Bronchial epithelial cell (primary cell): ENCODE data around the gene GPR25. TPM values are rescaled to one million over a fixed set of nuclear protein-coding genes. Genes with fewer than 3 reads are reported as not detected.
A peak's percentile ranks its signal among the peaks of the same experiment; 100 is the strongest.

Source experiments
- DNase-seq: peaks from one replicate; pipeline ENCODE4 v3.0.0-alpha.2; 2010; ENCODE audit warnings: low read depth
- FAIRE-seq: peaks from 2 replicates; lab custom pipeline; 2011; peaks lifted over from hg19 to GRCh38; lab: Jason Lieb, UNC
- H3K27me3 ChIP-seq: 2 replicates; pipeline ENCODE4 v1.5.1; 2011; ENCODE audit warnings: low read length; ENCODE audit not compliant: control insufficient read depth, insufficient read depth
- H3K36me3 ChIP-seq: 2 replicates; pipeline ENCODE4 v1.5.1; 2011; ENCODE audit warnings: low read length; ENCODE audit not compliant: control insufficient read depth, insufficient read depth
- H3K4me3 ChIP-seq: 2 replicates; pipeline ENCODE4 v1.5.1; 2011; ENCODE audit warnings: mild to moderate bottlenecking, low read depth, low read length, control low read depth
- CTCF ChIP-seq: IDR thresholded peaks from 2 replicates; pipeline ENCODE4 v1.5.1; 2011; ENCODE audit warnings: mild to moderate bottlenecking, moderate library complexity, low read length, control low read depth, inconsistent platforms; ENCODE audit not compliant: insufficient read depth, severe bottlenecking
- total RNA-seq: library from RNA; depleted of rRNA; stranded (reverse); fragments of >200 nt; gene quantifications from 2 replicates; pipeline ENCODE4 v1.2.1, GENCODE V29; 2014

The GPR25 gene
- total RNA-seq, 1 donor from 2014 or later: not detected

- TF ChIP-seq CTCF: no peak
- FAIRE-seq: no peak
- H3K36me3 ChIP-seq: peaks cover 49% of the 10 kb centered on the region
These were observed 32.0 kb downstream of the GPR25 start for GRCh38 chr1:200904772-200905171.

GRCh38 chr1:200905411-200906052 lies 32.8 kb downstream of the GPR25 start:
- peak; percentile 23 for FAIRE-seq
- DNase-seq: peak; percentile 95
- H3K36me3 ChIP-seq: peaks cover 44% of the 10 kb centered on the region
- H3K4me3 ChIP-seq: no peak overlapping the region
- no peaks in the 10 kb centered on the region for H3K27me3 ChIP-seq
- no peak for TF ChIP-seq CTCF

More at GRCh38 chr1:200904772-200905171, 32.0 kb downstream of the GPR25 start:
- Histone ChIP-seq H3K4me3 (no peak overlapping the region), H3K27me3 (no peaks in the 10 kb centered on the region)
- DNase-seq: no peak

GRCh38 chr1:200906491-200906890 lies 33.7 kb downstream of the GPR25 start:
- Histone ChIP-seq H3K36me3 (peaks cover 37% of the 10 kb centered on the region), H3K4me3 (no peak overlapping the region), H3K27me3 (no peaks in the 10 kb centered on the region)
- TF ChIP-seq CTCF: no peak
- no peak for FAIRE-seq
- DNase-seq: no peak

GRCh38 chr1:200907611-200908097 lies 34.9 kb downstream of the GPR25 start:
- peak; percentile 83 for FAIRE-seq
- peak; percentile 84 for DNase-seq
- no peak overlapping the region for H3K4me3 ChIP-seq
- TF ChIP-seq CTCF: peak; percentile 4
- no peaks in the 10 kb centered on the region for H3K27me3 ChIP-seq
- H3K36me3 ChIP-seq: peaks cover 30% of the 10 kb centered on the region

GRCh38 chr1:200908191-200908868 lies 35.5 kb downstream of the GPR25 start:
- FAIRE-seq (no peak), DNase-seq (no peak)
- Histone ChIP-seq H3K36me3 (peaks cover 32% of the 10 kb centered on the region), H3K4me3 (no peak overlapping the region), H3K27me3 (no peaks in the 10 kb centered on the region)
- TF ChIP-seq CTCF: no peak

GRCh38 chr1:200909071-200909470 lies 36.3 kb downstream of the GPR25 start:
- no peak for FAIRE-seq
- Histone ChIP-seq H3K27me3 (no peaks in the 10 kb centered on the region), H3K4me3 (no peak overlapping the region), H3K36me3 (peaks cover 34% of the 10 kb centered on the region)
- no peak for TF ChIP-seq CTCF
- no peak for DNase-seq
